Colonic mucosa (tissue), 4 donors: Measurements from ENCODE around the gene RAD51B. TPM values are rescaled to one million over a fixed set of nuclear protein-coding genes. Genes with fewer than 3 reads are reported as not detected.

Experiments
- DNase-seq: peaks from one replicate; pipeline ENCODE4 v3.0.0-alpha.2; 2020
- H3K27ac ChIP-seq: fragments of 200-600 bp; one replicate; pipeline ENCODE4 v1.8.0; 2021
- H3K27me3 ChIP-seq: fragments of 200-600 bp; one replicate; pipeline ENCODE4 v1.8.0; 2021
- H3K36me3 ChIP-seq: fragments of 200-600 bp; one replicate; pipeline ENCODE4 v1.8.0; 2021
- H3K4me1 ChIP-seq: fragments of 200-600 bp; one replicate; pipeline ENCODE4 v1.8.0; 2021; ENCODE audit warnings: mild to moderate bottlenecking
- H3K4me3 ChIP-seq: fragments of 200-600 bp; one replicate; pipeline ENCODE4 v1.8.0; 2021
- H3K9ac ChIP-seq, 2 donors: one replicate each; pipeline ENCODE4 v1.7.0; 2013; ENCODE audit warnings: control low read depth in 2 of 2, low read depth in 2 of 2, low read length in 2 of 2
- H3K9me3 ChIP-seq: fragments of 200-600 bp; one replicate; pipeline ENCODE4 v1.8.0; 2021
- intact Hi-C: fragments of 100-400 bp; cut with DNase I; formaldehyde crosslinking; loops from one replicate; pipeline ENCODE4 v1.14.1; 2022
- total RNA-seq, 2 donors: library from RNA; stranded (reverse); fragmentation: NEBNext Ultra II Directional in 1 of 2; extraction: Animal tissue kit (Norgen Biotek cat#: 25700) in 1 of 2; gene quantifications; one replicate each; pipeline ENCODE4 v1.2.1, GENCODE V29; 2021
- TF ChIP-seq, protein P1 (sequence below): fragments of 200-600 bp; IDR thresholded peaks from one replicate; pipeline ENCODE4 v1.8.0; 2022; ENCODE audit warnings: antibody characterized with exemption, mild to moderate bottlenecking
- donor health status: healthy.
- donor health status: DM: no; HTN: no; CAD: no.
- donor health status: DM: no; HTN: no; CAD: no.

Gene RAD51B
- total RNA-seq, 2 donors from 2014 or later: 12.7 to 22.0 TPM

DNA sequence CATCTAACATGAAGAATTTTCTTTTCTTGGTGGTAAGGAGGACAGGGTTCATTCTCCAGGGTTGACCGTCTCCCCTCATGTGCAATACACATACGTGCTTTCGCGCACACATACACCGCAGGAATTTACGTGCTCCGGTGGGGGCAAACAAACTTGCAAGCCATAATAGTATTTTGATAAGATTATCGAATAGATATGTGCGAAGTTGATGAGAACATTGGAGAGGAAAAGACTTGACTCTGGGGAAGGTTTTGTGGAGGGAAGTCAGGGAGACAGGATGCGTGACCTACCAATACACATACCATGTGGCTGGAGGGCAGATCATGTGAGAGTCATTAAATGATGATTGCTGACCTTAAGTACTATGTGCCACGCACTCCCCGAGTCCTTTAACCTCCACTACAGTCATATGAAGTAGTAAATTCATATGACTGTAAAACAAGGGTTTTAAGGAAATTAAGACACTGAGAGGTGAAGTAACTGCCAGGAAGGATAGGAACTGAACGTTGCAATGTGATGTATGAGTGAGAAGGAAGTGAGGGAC lies 921 bp downstream of the RAD51B start:
- DNase-seq: peak; percentile 67
- peak overlapping the region; percentile 60 for H3K27ac ChIP-seq
- TF ChIP-seq, protein P1, sequence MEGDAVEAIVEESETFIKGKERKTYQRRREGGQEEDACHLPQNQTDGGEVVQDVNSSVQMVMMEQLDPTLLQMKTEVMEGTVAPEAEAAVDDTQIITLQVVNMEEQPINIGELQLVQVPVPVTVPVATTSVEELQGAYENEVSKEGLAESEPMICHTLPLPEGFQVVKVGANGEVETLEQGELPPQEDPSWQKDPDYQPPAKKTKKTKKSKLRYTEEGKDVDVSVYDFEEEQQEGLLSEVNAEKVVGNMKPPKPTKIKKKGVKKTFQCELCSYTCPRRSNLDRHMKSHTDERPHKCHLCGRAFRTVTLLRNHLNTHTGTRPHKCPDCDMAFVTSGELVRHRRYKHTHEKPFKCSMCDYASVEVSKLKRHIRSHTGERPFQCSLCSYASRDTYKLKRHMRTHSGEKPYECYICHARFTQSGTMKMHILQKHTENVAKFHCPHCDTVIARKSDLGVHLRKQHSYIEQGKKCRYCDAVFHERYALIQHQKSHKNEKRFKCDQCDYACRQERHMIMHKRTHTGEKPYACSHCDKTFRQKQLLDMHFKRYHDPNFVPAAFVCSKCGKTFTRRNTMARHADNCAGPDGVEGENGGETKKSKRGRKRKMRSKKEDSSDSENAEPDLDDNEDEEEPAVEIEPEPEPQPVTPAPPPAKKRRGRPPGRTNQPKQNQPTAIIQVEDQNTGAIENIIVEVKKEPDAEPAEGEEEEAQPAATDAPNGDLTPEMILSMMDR: no peak
- no peaks in the 10 kb centered on the region for H3K36me3 ChIP-seq
- peak overlapping the region; percentile 58 for H3K4me3 ChIP-seq
- no peaks in the 10 kb centered on the region for H3K27me3 ChIP-seq
- H3K9ac ChIP-seq: peak overlapping the region in 1 of 2 donors; percentile 86
- H3K9me3 ChIP-seq: no peaks in the 10 kb centered on the region
- intact Hi-C loops: no loop called here
- H3K4me1 ChIP-seq: peaks cover 2% of the 10 kb centered on the region

DNA sequence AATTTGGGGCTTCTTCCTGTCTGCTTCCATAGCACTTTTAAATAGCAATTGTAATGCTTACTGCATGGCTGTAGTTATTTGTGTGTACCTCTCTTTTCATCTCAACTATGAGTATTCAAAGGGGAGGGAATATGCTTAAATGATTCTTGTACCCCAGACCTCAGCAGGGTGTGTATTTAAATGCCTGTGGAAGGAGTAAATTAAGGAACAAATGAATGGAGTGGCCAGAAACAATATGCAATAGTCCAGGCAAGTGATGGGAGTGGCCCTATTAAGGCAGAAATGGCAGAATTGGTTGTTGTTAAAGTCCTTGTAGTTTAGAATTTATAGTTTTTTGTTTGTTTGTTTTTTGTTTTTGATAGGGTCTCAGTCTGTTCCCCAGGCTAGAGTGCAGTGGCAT lies 1.5 kb downstream of the RAD51B start:
- DNase-seq: no peak
- H3K27me3 ChIP-seq: no peaks in the 10 kb centered on the region
- H3K36me3 ChIP-seq: no peaks in the 10 kb centered on the region
- H3K9ac ChIP-seq: peak overlapping the region in 1 of 2 donors; percentile 86
- intact Hi-C loops: no loop called here
- TF ChIP-seq, protein P1: no peak
- no peak overlapping the region for H3K4me3 ChIP-seq
- no peaks in the 10 kb centered on the region for H3K9me3 ChIP-seq
- no peaks in the 10 kb centered on the region for H3K4me1 ChIP-seq
- peak overlapping the region; percentile 60 for H3K27ac ChIP-seq

DNA sequence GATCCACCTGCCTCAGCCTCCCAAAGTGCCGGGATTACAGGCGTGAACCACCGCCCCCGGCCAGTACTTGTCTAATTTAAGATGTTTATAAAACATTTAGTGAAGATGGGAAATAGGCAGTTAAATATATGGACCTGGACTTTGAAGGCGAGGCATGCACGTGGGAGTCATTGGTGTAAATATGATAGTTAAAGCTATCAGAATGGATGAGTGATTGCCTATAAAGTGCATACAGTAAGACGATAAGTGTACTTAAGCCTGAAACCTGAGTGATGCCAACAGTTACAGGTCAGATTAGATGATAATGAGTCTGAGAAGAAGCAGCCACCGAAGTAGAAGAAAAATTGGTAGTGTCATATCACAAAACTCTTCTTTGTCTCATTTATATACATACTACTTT lies 11.5 kb downstream of the RAD51B start:
- Histone ChIP-seq H3K9me3 (no peaks in the 10 kb centered on the region), H3K4me1 (no peaks in the 10 kb centered on the region), H3K36me3 (no peaks in the 10 kb centered on the region), H3K27me3 (no peaks in the 10 kb centered on the region), H3K27ac (no peak overlapping the region), H3K4me3 (no peak overlapping the region), H3K9ac (no peak overlapping the region)
- TF ChIP-seq, protein P1: no peak
- intact Hi-C loops: loop anchor here (10.0 kb wide), 1 partner anchor 994 kb away; no protein-coding TSS in a partner anchor
- no peak for DNase-seq

DNA sequence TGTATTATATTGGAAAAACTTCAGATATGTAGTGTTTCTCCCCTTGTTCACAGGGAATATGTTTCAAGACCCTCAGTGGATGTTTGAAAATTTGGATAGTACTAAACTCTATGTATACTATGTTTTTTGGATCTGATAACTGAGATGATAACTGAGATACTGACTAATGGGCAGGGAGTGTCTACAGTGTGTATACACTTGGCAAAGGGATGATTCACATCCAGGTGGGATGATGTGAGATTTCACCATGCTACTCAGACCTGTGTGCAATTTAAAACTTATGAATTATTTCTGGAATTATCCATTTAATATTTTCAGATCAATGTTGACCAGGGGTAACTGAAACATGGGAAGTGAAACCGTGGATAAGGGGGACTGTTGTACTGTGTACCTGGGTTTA lies 13.8 kb downstream of the RAD51B start:
- TF ChIP-seq, protein P1: no peak
- Histone ChIP-seq H3K4me1 (no peaks in the 10 kb centered on the region), H3K27ac (no peak overlapping the region), H3K27me3 (no peaks in the 10 kb centered on the region), H3K9ac (no peak overlapping the region), H3K4me3 (no peak overlapping the region), H3K36me3 (no peaks in the 10 kb centered on the region), H3K9me3 (no peaks in the 10 kb centered on the region)
- intact Hi-C loops: loop anchor here (10.0 kb wide), 1 partner anchor 991 kb away; no protein-coding TSS in a partner anchor
- DNase-seq: no peak

DNA sequence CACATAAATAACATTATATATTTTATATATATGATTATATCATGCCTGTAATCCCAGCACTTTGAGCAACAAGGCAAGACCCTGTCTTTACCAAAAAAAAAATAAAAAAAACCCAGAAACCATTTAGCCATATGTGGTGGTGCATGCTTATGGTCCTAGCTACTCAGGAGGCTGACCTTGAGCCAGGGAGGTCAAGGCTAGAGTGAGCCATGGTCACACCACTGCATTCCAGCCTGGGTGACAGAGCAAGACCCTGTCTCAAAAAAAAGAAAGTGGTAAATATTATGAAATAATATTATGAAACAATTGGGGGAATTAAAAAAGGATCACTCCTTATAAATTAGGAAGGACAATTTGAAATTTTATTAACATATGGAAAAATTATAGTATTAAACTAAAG lies 16.0 kb downstream of the RAD51B start:
- Histone ChIP-seq H3K27ac (no peak overlapping the region), H3K36me3 (no peaks in the 10 kb centered on the region), H3K27me3 (no peaks in the 10 kb centered on the region), H3K4me1 (no peaks in the 10 kb centered on the region), H3K9ac (no peak overlapping the region), H3K4me3 (no peak overlapping the region), H3K9me3 (no peaks in the 10 kb centered on the region)
- intact Hi-C loops: loop anchor here (10.0 kb wide), 1 partner anchor 989 kb away; no protein-coding TSS in a partner anchor
- TF ChIP-seq, protein P1: no peak
- no peak for DNase-seq
